Spleen (tissue), 11 donors: ENCODE data around the gene LCE5A. TPM values are rescaled to one million over a fixed set of nuclear protein-coding genes. Genes with fewer than 3 reads are reported as not detected.

Source experiments
- DNase-seq: peaks from one replicate; pipeline ENCODE4 v3.0.0-alpha.2; 2020
- H3K27ac ChIP-seq, 8 donors: fragments of 200-600 bp; sonication (generic) in 7 of 8; 1 replicate in 4 of 8; 2 replicates in 4 of 8; pipeline versions ENCODE4 v1.5.0 to v1.8.0; 2016 to 2021; ENCODE audit warnings: inconsistent platforms in 4 of 8, mild to moderate bottlenecking in 4 of 8, moderate library complexity in 1 of 8
- H3K27me3 ChIP-seq, 7 donors: fragments of 200-600 bp; sonication (generic) in 6 of 7; replicated peaks in 1 of 7; 1 replicate in 4 of 7; 2 replicates in 3 of 7; pipeline versions ENCODE4 v1.5.0 to v1.8.0; 2016 to 2021; ENCODE audit warnings: inconsistent platforms in 3 of 7, mild to moderate bottlenecking in 1 of 7
- H3K36me3 ChIP-seq, 6 donors: fragments of 200-600 bp; sonication (generic) in 5 of 6; 1 replicate in 4 of 6; 2 replicates in 2 of 6; pipeline versions ENCODE4 v1.5.0 to v1.8.0; 2016 to 2021; ENCODE audit warnings: inconsistent platforms in 2 of 6
- H3K4me1 ChIP-seq, 6 donors: fragments of 200-600 bp; sonication (generic) in 5 of 6; 1 replicate in 3 of 6; 2 replicates in 3 of 6; pipeline versions ENCODE4 v1.5.0 to v1.8.0; 2016 to 2021; ENCODE audit warnings: inconsistent platforms in 3 of 6
- H3K4me3 ChIP-seq, 8 donors: fragments of 200-600 bp; sonication (generic) in 7 of 8; 1 replicate in 4 of 8; 2 replicates in 4 of 8; pipeline versions ENCODE4 v1.5.0 to v1.8.0; 2016 to 2021; ENCODE audit warnings: inconsistent platforms in 4 of 8, mild to moderate bottlenecking in 4 of 8, moderate library complexity in 2 of 8
- H3K9me3 ChIP-seq, 8 donors: fragments of 200-600 bp; sonication (generic) in 7 of 8; 1 replicate in 4 of 8; 2 replicates in 4 of 8; pipeline versions ENCODE4 v1.5.0 to v1.8.0; 2016 to 2021; ENCODE audit warnings: inconsistent platforms in 4 of 8
- POLR2A ChIP-seq, 3 donors: fragments of 450-650 bp; IDR thresholded peaks; one replicate each; pipeline ENCODE4 v1.5.1; 2017; ENCODE audit warnings: antibody characterized with exemption in 3 of 3, mild to moderate bottlenecking in 1 of 3
- POLR2AphosphoS5 ChIP-seq, 3 donors: sonication (generic); formaldehyde crosslinking; IDR thresholded peaks; one replicate each; pipeline ENCODE4 v1.5.1; 2017; ENCODE audit warnings: antibody characterized with exemption in 3 of 3
- WGBS, 5 donors: extraction: QIAGEN DNeasy Blood & Tissue Kit in 3 of 5; methylation state at CpG; one replicate each; pipeline versions ENCODE4 v1.1.5 to v1.1.7; 2013 to 2018; 5-methylcytosine and 5-hydroxymethylcytosine counted together
- intact Hi-C: fragments of 100-400 bp; cut with DNase I; formaldehyde crosslinking; loops from one replicate; pipeline ENCODE4 v1.15.0; 2023; ENCODE audit warnings: low total_unique reads
- polyA plus RNA-seq, 3 donors: library from polyadenylated mRNA; stranded (reverse); fragments of 200-250 nt; gene quantifications; one replicate each; pipeline ENCODE4 v1.2.1, GENCODE V29; 2013
- total RNA-seq, 7 donors: library from RNA; depleted of rRNA in 3 of 7; stranded (reverse); fragments of >200 nt in 3 of 7; fragmentation: NEBNext Ultra II Directional in 4 of 7; extraction: Animal tissue kit (Norgen Biotek cat#: 25700) in 4 of 7; gene quantifications; one replicate each; pipeline versions ENCODE4 v1.1.0 to v1.2.1, GENCODE V29; 2016 to 2021
- TF ChIP-seq, protein P1 (sequence below), 11 experiments: fragments of 200-600 bp in 7 of 11; fragments of 450-650 bp in 4 of 11; sonication (generic) in 4 of 11; IDR thresholded peaks in 8 of 11; conservative IDR thresholded peaks in 3 of 11; 1 replicate in 7 of 11; 2 replicates in 4 of 11; pipeline versions ENCODE4 v1.4.0 to v1.8.0; 2016 to 2021; ENCODE audit warnings: antibody characterized with exemption in 11 of 11, inconsistent platforms in 4 of 11, mild to moderate bottlenecking in 1 of 11
- donor health status: healthy with polysubstance abuse.
- donor health status: DM: no; HTN: no; CAD: no; lungs with moderate emphysema.
- donor health status: DM: no; HTN: no; CAD: no.
- donor health status: Bipolar disorder and iron deficiency.
- donor health status: healthy.
- donor health status: DM: no; HTN: no; CAD: no.
- donor health status: DM: yes; HTN: yes; CAD: no.

Gene LCE5A
- total and polyA plus RNA-seq, 10 donors = not detected

DNA sequence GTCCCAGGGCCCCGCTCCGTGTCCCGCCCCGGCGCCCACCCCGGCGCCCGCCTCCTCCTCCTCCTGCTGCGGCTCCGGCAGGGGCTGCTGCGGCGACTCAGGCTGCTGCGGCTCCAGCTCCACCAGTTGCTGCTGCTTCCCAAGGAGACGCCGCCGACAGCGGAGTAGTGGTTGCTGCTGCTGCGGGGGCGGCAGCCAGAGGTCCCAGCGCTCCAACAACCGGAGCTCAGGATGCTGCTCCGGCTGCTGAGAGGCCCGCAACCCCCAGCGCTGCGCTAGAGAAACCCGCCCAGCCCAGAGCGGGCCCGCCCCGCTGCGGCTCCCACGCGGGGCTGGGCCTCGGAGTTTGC is 4.8 kb downstream of the LCE5A start:
- TF ChIP-seq, protein P1, sequence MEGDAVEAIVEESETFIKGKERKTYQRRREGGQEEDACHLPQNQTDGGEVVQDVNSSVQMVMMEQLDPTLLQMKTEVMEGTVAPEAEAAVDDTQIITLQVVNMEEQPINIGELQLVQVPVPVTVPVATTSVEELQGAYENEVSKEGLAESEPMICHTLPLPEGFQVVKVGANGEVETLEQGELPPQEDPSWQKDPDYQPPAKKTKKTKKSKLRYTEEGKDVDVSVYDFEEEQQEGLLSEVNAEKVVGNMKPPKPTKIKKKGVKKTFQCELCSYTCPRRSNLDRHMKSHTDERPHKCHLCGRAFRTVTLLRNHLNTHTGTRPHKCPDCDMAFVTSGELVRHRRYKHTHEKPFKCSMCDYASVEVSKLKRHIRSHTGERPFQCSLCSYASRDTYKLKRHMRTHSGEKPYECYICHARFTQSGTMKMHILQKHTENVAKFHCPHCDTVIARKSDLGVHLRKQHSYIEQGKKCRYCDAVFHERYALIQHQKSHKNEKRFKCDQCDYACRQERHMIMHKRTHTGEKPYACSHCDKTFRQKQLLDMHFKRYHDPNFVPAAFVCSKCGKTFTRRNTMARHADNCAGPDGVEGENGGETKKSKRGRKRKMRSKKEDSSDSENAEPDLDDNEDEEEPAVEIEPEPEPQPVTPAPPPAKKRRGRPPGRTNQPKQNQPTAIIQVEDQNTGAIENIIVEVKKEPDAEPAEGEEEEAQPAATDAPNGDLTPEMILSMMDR (IDR thresholded peaks at IDR 0.05 in 8 of 11, conservative IDR thresholded peaks at IDR 0.05 in 3 of 11) = no peak
- TF ChIP-seq POLR2A (IDR thresholded peaks at IDR 0.05) = no peak
- no peak for TF ChIP-seq POLR2AphosphoS5 (IDR thresholded peaks at IDR 0.05)
- no peaks in the 10 kb centered on the region for H3K36me3 ChIP-seq
- no peak for DNase-seq
- WGBS, 5 donors = 2 to 10% (median 3%) methylated on average over 16 to 33 of the region's 33 CpGs
- H3K4me3 ChIP-seq = peak overlapping the region in 1 of 8 donors; percentile 35
- H3K27ac ChIP-seq = no peak overlapping the region
- intact Hi-C loops = no loop called here
- no peaks in the 10 kb centered on the region for H3K9me3 ChIP-seq
- peaks cover 0 to 12% (median 6%) of the 10 kb centered on the region in 6 donors for H3K4me1 ChIP-seq
- H3K27me3 ChIP-seq = peaks cover 0 to 85% (median 33%) of the 10 kb centered on the region in 7 donors

DNA sequence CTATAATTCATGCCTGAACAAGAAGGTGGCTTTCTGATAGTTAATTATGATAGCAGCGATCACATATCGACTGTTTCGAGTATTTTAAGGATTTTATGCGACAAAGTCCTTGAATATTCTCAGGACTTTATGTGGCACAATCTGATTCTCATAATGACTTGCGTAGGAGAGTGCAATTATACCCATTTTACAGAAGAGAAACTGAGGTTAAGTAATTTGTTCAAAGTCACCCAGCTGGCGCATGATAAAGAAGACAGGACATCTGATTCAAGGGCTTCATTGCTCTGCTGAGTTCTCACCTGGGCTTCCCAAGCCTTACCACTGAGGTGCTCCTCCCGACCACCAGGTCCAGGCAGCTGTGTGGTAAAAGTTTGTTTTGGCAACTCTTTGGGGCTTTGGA is 5.5 kb downstream of the LCE5A start:
- no peak for TF ChIP-seq POLR2A (IDR thresholded peaks at IDR 0.05)
- intact Hi-C loops = no loop called here
- DNase-seq = no peak

DNA sequence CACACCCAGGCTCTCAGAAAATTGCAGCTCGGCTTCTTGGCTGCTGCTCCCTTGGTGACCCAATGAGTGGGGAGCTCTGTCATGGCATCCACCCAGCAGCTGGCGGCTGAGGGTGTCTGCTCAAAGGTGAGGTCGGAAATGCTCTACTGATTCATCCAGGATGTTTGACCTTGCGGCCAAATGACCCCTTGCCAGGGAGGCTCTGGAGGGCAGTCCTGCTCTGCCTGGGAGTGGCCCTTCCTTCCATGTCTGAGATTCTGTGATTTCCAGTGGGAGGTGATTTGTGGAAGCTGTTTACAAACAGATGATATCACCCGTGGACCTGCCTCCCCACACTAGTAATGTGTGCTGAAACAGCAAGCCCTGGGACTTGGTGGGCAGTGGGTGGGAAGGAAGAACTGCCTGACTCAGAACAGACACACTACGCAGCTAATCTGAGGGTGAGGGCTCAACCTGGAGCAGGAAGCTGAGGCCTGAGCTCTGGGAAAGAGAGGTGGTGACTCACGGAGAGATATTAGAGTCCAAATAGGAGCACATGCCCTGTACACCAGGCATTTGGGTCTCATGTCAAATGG is 6.7 kb downstream of the LCE5A start:
- peaks cover 0 to 85% (median 33%) of the 10 kb centered on the region in 7 donors for H3K27me3 ChIP-seq
- 58 to 77% (median 66%) methylated on average over 5 to 7 of the region's 7 CpGs for WGBS, 5 donors
- DNase-seq = no peak
- H3K4me3 ChIP-seq = no peak overlapping the region
- H3K9me3 ChIP-seq = peaks cover 0 to under 1% (median 0%) of the 10 kb centered on the region in 8 donors
- TF ChIP-seq POLR2AphosphoS5 (IDR thresholded peaks at IDR 0.05) (no peak), POLR2A (IDR thresholded peaks at IDR 0.05) (no peak)
- TF ChIP-seq, protein P1 (IDR thresholded peaks at IDR 0.05 in 8 of 11, conservative IDR thresholded peaks at IDR 0.05 in 3 of 11) = no peak
- no peaks in the 10 kb centered on the region for H3K36me3 ChIP-seq
- no peak overlapping the region for H3K27ac ChIP-seq
- peaks cover 0 to 12% (median 6%) of the 10 kb centered on the region in 6 donors for H3K4me1 ChIP-seq
- intact Hi-C loops = no loop called here

More for the DNA sequence above, 5.5 kb downstream of the LCE5A start:
- Histone ChIP-seq H3K27me3 (peaks cover 0 to 85% (median 33%) of the 10 kb centered on the region in 7 donors), H3K9me3 (no peaks in the 10 kb centered on the region), H3K4me1 (peaks cover 0 to 12% (median 6%) of the 10 kb centered on the region in 6 donors), H3K4me3 (no peak overlapping the region), H3K27ac (no peak overlapping the region), H3K36me3 (no peaks in the 10 kb centered on the region)
- 74 to 79% (median 77%) methylated on average over 7 of the region's 7 CpGs for WGBS, 5 donors

DNA sequence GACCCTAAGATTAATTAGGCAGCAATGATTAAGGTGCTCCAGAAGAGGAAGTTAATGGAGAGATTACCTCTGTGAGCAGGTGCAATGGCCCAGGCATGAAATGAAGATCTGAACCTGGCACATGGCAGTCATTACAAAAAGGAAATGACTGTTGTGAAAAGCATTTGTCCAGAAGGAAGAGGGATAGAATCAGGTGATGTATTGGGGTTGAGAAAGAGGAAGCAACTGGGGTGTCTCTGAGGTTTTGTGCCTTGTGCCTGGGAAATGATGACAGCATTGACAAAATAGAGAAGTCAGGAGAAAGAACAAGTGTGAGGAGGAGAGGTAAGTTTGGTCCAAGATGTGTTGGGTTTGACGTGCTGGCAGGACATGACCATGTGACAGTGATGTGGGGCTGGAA is 9.2 kb downstream of the LCE5A start:
- intact Hi-C loops = no loop called here
- no peaks in the 10 kb centered on the region for H3K36me3 ChIP-seq
- H3K27ac ChIP-seq = peak overlapping the region in 2 of 8 donors; percentile 35 to 64
- no peak for DNase-seq
- H3K4me3 ChIP-seq = no peak overlapping the region
- peaks cover 0 to 11% (median 6%) of the 10 kb centered on the region in 6 donors for H3K4me1 ChIP-seq
- TF ChIP-seq POLR2AphosphoS5 (IDR thresholded peaks at IDR 0.05) (no peak), POLR2A (IDR thresholded peaks at IDR 0.05) (no peak)
- TF ChIP-seq, protein P1 (IDR thresholded peaks at IDR 0.05 in 8 of 11, conservative IDR thresholded peaks at IDR 0.05 in 3 of 11) = no peak
- 8 to 37% (median 22%) methylated on average over 1 of the region's 1 CpG for WGBS, 5 donors
- peaks cover 0 to 70% (median 18%) of the 10 kb centered on the region in 7 donors for H3K27me3 ChIP-seq
- H3K9me3 ChIP-seq = peaks cover 0 to 14% (median 2%) of the 10 kb centered on the region in 8 donors
